ENCODE results near the gene SCN1B.
"Not testable (repeated sequence)": the region's sequence is repeated elsewhere in the genome, so short reads cannot be mapped to it uniquely, and the experiment has no call there.

The SCN1B gene

DNA sequence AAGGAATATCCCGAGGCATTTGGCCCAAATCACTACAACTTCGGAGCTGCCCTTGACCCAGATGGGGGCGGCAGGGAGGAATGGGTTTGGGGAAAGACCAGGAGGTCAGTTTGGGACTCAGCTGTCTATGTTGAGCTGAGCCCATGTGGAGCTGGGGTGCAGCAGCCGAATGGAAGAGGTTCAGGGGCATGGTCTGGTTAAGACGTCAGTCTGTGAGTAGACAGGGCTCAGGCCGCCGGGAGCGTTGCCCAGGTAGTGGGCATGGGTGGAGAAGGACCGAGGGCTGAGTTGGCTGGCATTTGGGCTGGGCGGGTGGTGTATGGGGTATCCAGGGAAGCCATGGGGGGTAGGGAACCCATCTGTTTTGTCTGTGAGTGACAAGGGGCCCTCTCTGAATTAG is 9.3 kb upstream of the SCN1B start:
- DNase-seq = no peak

DNA sequence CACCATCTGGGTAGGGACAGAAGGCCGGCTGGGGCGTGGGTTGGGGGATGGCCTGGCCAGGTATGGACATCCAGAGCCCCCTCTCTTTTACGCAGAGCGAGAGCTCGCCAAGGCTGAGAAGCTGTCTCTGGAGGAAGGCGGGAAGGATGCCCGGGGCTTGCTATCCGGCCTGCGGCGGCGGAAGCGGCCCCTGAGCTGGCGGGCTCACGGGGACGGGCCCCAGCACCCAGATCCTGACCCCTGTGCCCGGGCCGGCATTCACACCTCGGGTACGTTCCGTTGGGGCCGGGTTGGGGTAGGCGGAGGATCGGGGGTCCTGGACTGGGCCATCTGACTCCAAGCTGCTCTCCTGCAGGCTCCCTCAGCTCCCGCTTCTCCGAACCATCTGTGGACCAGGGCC is 8.7 kb upstream of the SCN1B start:
- DNase-seq = no peak

DNA sequence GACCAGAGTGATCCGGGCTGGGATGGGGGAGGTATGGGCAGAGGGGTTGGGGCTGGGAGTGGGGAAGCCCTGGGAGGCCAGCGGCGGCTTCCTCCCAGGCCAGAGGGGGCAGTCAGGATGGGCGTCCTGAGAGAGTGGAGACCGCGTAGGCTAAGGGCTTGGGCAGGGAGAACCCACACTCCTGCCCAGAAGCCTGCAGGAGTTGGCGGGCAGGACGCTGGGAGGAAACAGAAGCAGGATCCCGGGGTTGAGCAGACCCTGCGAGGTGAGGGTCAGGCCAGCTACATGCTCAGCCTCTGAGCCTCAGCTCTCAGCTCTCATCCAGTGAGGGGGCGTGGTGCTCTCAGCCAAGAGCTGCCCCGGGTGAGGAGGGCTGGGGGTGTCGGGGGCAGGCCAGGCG is 7.8 kb upstream of the SCN1B start:
- DNase-seq = no peak

GRCh38 chr19:35023428-35023827 is 6.8 kb upstream of the SCN1B start:
- no peak for DNase-seq

GRCh38 chr19:35024095-35024494 is 6.2 kb upstream of the SCN1B start:
- DNase-seq = no peak

GRCh38 chr19:35025969-35026368 is 4.3 kb upstream of the SCN1B start:
- DNase-seq = no peak

DNA sequence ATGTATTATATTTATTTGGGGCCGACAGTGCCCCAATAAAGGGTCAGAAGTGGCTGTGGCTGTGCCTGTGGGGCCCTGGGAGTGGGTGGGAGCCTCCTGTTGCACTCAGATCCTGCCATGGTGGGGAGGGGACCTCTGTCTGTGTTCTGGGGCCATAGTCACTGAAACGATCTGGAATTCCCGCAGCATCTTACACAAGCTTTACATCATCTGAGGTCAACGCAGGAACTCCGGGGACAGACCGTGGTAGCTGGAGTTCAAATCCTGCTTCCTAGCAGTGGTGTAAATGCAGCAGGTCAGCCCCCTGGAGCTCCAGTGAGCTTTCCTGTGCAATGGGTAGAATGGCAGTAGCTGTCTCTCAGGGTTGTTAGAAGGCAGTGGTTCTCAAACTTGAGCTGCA is 3.9 kb upstream of the SCN1B start:
- no peak for DNase-seq

DNA sequence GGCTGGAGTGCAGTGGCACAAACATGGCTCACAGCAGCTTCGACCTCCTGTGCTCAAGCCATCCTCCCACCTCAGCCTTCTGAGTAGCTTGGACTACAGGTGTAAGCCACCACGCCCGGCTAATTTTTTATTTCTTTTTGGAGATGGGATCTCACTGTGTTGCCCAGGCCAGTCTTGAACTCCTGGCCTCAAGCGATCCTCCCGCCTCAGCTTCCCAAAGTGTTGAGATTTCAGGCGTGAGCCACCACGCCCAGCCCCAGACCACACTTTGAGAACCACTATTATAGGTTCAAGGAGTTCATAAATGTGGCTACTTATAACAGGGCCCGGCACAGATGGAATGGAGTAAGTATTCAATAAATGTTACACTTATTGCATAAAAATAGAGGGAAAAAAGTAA is 3.3 kb upstream of the SCN1B start:
- no peak for DNase-seq

DNA sequence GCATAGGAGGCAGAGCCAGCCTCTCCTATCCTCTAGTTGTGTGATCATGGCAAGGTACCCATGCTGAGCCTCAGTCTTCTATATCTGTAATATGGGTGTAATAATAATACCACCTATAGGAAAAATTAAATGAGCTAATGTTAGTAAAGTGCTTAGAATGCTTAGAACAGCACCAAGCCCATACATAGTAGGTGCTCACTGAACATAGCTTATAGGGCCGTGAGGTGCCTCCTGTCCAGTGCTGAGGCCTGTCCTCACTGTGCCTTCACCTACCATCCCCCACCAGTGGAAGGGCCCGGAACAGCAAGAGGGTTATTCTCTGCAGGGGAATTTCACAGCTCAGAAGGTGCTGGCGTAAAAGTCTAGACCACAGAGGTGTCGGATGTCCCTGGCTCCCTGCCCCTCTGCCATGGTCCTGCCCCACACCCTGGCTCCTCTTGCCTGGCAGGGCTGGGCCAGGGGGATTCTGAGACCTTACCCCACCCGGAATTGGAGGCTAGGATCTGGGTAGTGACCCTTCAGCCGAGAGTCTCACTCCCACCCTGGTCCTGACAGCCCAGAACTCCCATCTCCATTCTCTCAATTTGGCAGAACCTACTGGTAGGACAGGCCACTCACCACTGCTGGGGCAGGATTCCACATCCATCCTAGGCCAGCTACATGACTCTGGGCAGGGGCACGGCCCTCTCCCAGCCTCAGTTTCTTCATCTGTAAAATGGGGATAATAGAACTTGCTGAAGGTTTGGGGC is 2.2 kb upstream of the SCN1B start:
- DNase-seq = no peak

- not testable (repeated sequence) for DNase-seq
Observed at GRCh38 chr19:35028600-35028885, 1.7 kb upstream of the SCN1B start.

DNA sequence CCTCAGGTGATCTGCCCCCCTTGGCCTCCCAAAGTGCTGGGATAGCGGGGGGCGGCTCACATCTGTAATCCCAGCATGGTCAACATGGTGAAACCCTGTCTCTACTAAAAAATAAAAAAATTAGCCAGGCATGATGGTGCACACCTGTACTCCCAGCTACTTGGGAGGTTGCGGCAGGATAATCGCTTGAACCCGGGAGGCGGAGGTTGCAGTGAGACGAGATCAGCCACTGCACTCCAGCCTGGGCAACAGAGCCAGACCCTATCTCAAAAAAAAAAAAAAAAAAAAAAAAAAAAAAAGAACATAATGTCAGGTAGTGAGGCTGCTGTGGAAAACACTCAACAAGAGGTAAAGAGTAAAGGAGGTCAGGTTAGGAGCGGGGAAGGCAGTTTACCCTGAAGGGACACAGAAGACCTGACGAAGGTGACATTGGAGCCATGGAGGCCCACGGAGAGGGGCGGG is 964 bp upstream of the SCN1B start:
- not testable (repeated sequence) for DNase-seq

GRCh38 chr19:35029737-35030256 is 473 bp upstream of the SCN1B start:
- peak; percentile 67 for DNase-seq

DNA sequence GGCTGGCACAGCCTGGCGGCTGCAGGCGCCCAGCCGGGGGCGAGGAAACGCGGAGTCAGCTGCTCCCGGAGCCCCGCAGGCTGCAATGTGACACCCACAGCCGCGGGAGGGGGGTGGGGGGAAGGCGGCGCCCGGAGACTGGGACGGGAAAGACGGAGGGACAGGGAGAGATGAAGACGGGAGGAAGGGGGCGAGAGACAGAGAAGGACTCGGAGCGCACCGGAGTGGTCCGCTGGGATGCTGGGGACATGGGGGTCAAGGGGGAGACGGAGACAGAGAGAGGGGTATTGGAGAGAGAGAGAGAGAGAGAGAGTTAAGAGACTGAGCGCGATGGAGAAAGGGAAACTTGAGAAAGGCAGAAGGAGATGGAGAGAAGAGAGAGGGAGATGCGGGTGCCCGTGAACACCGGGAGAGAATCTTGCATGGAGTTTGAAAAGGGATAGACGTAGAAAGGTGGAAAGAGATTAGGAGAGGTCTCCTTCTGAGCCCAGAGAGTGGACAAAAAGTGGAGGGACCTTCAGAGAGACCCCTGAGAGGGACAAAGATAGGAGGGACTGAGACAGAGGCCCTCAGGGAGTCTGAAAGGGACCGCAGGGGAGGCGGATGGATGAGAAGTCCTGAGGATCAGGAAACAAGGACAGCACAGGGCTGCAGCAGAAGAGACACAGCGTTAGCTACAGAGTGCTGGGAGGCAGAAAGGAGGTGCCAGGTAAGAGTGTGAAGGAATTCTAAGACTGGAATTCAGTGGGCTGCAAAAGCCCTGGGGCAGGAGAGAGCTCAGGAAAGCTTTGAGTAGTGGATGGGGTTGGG is 1.0 kb downstream of the SCN1B start:
- no peak for DNase-seq

DNA sequence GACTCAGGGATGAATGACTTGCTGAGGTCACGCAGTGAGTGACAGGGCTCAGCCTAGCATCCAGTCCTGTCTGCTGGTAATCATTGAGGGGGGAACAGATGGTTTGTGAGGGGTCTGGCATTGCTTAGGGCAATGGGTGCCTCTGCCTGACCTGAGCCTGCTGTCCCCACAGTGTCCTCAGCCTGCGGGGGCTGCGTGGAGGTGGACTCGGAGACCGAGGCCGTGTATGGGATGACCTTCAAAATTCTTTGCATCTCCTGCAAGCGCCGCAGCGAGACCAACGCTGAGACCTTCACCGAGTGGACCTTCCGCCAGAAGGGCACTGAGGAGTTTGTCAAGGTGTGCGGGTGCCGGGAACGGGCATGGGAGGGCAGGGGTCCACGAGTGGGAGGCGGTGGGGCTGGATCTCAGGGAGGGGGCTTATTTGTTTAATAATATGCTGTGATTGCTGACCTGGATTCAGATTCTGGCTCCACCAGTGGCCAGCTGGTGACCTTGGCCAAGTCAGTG is 2.1 kb downstream of the SCN1B start:
- DNase-seq = no peak

GRCh38 chr19:35033067-35034004 is 3.1 kb downstream of the SCN1B start:
- DNase-seq = no peak

- no peak for DNase-seq
Observed at GRCh38 chr19:35034005-35034502, 3.8 kb downstream of the SCN1B start.

DNA sequence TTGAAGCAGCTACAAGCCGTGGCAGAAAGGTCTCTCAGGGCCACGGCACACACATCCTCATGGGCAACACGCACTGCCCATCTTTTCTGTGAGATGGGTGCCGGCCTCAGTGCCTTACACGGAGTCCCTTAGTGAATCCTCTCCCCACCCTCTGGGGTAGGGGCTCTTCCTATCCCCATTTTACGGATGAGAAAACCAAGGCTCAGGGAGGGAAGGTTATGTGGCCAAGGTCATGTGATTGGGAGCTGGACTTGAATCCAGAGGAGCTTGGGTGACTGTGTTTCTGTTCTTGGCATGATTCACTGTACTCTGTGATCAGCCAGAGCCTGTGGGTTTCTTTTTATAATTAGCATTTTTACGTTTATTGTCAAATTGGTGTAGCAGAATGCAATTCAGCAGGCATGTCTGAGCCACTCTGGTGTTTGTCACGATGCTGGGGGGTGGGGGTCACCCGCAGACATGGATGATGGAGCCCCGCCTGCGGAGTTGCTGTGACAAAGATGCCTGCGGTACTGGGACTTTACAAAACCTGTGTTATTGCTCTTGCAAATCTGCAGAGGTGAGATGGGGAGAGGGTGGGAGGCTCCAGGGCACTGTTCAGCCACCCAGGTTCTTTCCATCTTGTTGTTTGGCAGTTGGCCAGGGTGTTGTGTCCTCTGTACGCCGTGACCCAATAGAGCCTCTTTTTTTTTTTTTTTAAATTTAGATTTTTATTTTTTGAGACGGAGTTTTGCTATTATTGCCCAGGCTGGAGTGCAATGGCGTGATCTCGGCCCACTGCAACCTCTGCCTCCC is 4.5 kb downstream of the SCN1B start:
- no peak for DNase-seq

DNA sequence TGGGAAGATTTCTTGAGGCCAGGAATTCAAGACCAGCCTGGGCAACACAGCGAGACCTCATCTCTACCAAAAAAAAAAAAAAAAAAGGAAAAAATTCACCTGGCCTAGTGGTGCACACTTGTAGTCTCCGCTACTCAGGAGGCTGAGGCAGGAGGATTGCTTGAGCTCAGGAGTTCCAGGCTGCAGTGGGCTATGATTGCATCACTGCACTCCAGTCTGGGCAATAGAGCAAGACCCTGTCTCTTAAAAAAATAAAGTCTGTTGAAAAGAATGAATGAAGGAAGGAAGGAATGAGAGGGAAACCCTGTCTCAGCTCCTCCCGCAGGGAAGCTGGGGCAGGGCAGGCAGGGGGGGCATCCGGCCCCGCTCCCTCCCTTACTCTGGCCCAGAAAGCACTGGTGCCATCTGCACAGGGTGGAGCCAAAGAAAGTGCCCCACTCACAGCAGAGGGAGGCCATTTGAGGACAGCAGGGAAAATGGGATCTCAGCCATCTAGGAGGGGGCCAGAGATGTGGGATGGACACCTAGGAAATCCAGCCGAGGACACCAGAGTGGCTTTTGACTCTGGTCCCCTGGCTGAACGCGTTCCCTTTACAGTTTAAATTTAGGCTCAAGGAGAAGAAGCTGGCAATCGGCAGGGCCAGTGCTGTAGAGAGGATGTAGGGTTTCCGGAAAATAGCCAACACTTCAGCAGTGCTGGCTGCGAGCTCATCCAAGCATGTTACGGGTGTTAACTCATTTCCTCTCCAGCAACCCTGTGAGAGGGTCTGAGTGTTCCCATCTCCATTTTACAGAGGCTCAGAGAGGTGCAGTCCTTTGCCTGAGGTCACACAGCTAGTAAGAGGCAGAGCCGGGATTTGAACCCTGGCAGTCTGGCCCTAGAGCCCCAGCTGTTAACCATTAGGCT is 7.7 kb downstream of the SCN1B start:
- DNase-seq = no peak

GRCh38 chr19:35038623-35039512 is 8.6 kb downstream of the SCN1B start:
- no peak for DNase-seq
